ENCODE results near the gene GLUD1.
"Not testable (repeated sequence)": the region's sequence is repeated elsewhere in the genome, so short reads cannot be mapped to it uniquely, and the experiment has no call there.

GRCh38 chr10:87081574-87081973 is 13.1 kb downstream of the GLUD1 start:
- TF ChIP-seq ARNTL (CRISPR knock-in tag; IDR thresholded peaks at IDR 0.05; ENCODE audit: borderline replicate concordance, low read depth); RARB (CRISPR knock-in tag; IDR thresholded peaks at IDR 0.05); ZFP3 (CRISPR knock-in tag; IDR thresholded peaks at IDR 0.05); PATZ1 (CRISPR knock-in tag; IDR thresholded peaks at IDR 0.05; ENCODE audit: borderline replicate concordance); ISL1 (CRISPR knock-in tag; IDR thresholded peaks at IDR 0.05); ZNF8 (CRISPR knock-in tag; IDR thresholded peaks at IDR 0.05); CSRNP3 (CRISPR knock-in tag; IDR thresholded peaks at IDR 0.05); POU6F1 (CRISPR knock-in tag; IDR thresholded peaks at IDR 0.05; ENCODE audit: borderline replicate concordance, low read depth); ZFP30 (CRISPR knock-in tag; IDR thresholded peaks at IDR 0.05); CSDC2 (CRISPR knock-in tag; IDR thresholded peaks at IDR 0.05); ZNF565 (CRISPR knock-in tag; conservative IDR thresholded peaks at IDR 0.05; ENCODE audit: low read depth); GLIS3 (CRISPR knock-in tag; IDR thresholded peaks at IDR 0.05): not testable (repeated sequence)

Measured in SK-N-SH treated with all-trans-retinoic acid at 6 μM for 48 hours (cell line).